Measurements from ENCODE around the gene ATP8A1.

Gene ATP8A1

GRCh38 chr4:42612898-42613297 lies 44.0 kb downstream of the ATP8A1 start:
- H4K20me1 ChIP-seq (ENCODE audit: insufficient read depth, low read length), result no peaks in the 10 kb centered on the region
- TF ChIP-seq EZH2phosphoT487 (IDR thresholded peaks at IDR 0.05; ENCODE audit: low read depth) (no peak), CTCF (IDR thresholded peaks at IDR 0.05; ENCODE audit: low read depth, low read length) (no peak)
- no peak overlapping the region for H3K4me3 ChIP-seq (ENCODE audit: low read length)
- H2AFZ ChIP-seq (ENCODE audit: low read depth, low read length), result no peak overlapping the region
- H3K27me3 ChIP-seq (ENCODE audit: low read depth, low read length), result no peaks in the 10 kb centered on the region
- no peak overlapping the region for H3K4me2 ChIP-seq (ENCODE audit: low read length)
- H3K79me2 ChIP-seq (ENCODE audit: low read length), result no peaks in the 10 kb centered on the region
- peaks cover 6% of the 10 kb centered on the region for H3K36me3 ChIP-seq (replicated peaks; ENCODE audit: low read depth, low read length)
- H3K4me1 ChIP-seq (ENCODE audit: low read length), result no peaks in the 10 kb centered on the region
- no peaks in the 10 kb centered on the region for H3K9me3 ChIP-seq (ENCODE audit: insufficient read depth, low read length)
- no peak overlapping the region for H3K9ac ChIP-seq (ENCODE audit: low read length)
- H3K27ac ChIP-seq (ENCODE audit: low read length), result no peak overlapping the region

GRCh38 chr4:42610941-42611340 lies 46.0 kb downstream of the ATP8A1 start:
- Histone ChIP-seq H2AFZ (ENCODE audit: low read depth, low read length) (no peak overlapping the region), H3K9me3 (ENCODE audit: insufficient read depth, low read length) (no peaks in the 10 kb centered on the region), H3K27me3 (ENCODE audit: low read depth, low read length) (no peaks in the 10 kb centered on the region), H3K27ac (ENCODE audit: low read length) (no peak overlapping the region), H3K36me3 (replicated peaks; ENCODE audit: low read depth, low read length) (peaks cover 9% of the 10 kb centered on the region), H3K4me1 (ENCODE audit: low read length) (no peaks in the 10 kb centered on the region), H3K79me2 (ENCODE audit: low read length) (no peaks in the 10 kb centered on the region), H3K4me2 (ENCODE audit: low read length) (no peak overlapping the region), H4K20me1 (ENCODE audit: insufficient read depth, low read length) (no peaks in the 10 kb centered on the region), H3K4me3 (ENCODE audit: low read length) (no peak overlapping the region), H3K9ac (ENCODE audit: low read length) (no peak overlapping the region)
- TF ChIP-seq CTCF (IDR thresholded peaks at IDR 0.05; ENCODE audit: low read depth, low read length) (no peak), EZH2phosphoT487 (IDR thresholded peaks at IDR 0.05; ENCODE audit: low read depth) (no peak)

- no peaks in the 10 kb centered on the region for H3K79me2 ChIP-seq (ENCODE audit: low read length)
- H3K9ac ChIP-seq (ENCODE audit: low read length), result no peak overlapping the region
- no peaks in the 10 kb centered on the region for H3K27me3 ChIP-seq (ENCODE audit: low read depth, low read length)
- H3K27ac ChIP-seq (ENCODE audit: low read length), result no peak overlapping the region
- no peak overlapping the region for H3K4me3 ChIP-seq (ENCODE audit: low read length)
- peaks cover 9% of the 10 kb centered on the region for H3K36me3 ChIP-seq (replicated peaks; ENCODE audit: low read depth, low read length)
- no peak for TF ChIP-seq EZH2phosphoT487 (IDR thresholded peaks at IDR 0.05; ENCODE audit: low read depth)
- no peak overlapping the region for H3K4me2 ChIP-seq (ENCODE audit: low read length)
- H3K9me3 ChIP-seq (ENCODE audit: insufficient read depth, low read length), result no peaks in the 10 kb centered on the region
- no peaks in the 10 kb centered on the region for H3K4me1 ChIP-seq (ENCODE audit: low read length)
- H2AFZ ChIP-seq (ENCODE audit: low read depth, low read length), result no peak overlapping the region
- H4K20me1 ChIP-seq (ENCODE audit: insufficient read depth, low read length), result no peaks in the 10 kb centered on the region
These were observed 47.9 kb downstream of the ATP8A1 start for GRCh38 chr4:42609051-42609450.

GRCh38 chr4:42608551-42608950 lies 48.4 kb downstream of the ATP8A1 start:
- Histone ChIP-seq H4K20me1 (ENCODE audit: insufficient read depth, low read length) (no peaks in the 10 kb centered on the region), H3K27me3 (ENCODE audit: low read depth, low read length) (no peaks in the 10 kb centered on the region), H3K79me2 (ENCODE audit: low read length) (no peaks in the 10 kb centered on the region), H3K4me2 (ENCODE audit: low read length) (no peak overlapping the region), H3K27ac (ENCODE audit: low read length) (no peak overlapping the region), H3K4me3 (ENCODE audit: low read length) (no peak overlapping the region), H2AFZ (ENCODE audit: low read depth, low read length) (no peak overlapping the region), H3K9ac (ENCODE audit: low read length) (no peak overlapping the region), H3K9me3 (ENCODE audit: insufficient read depth, low read length) (no peaks in the 10 kb centered on the region), H3K36me3 (replicated peaks; ENCODE audit: low read depth, low read length) (peaks cover 9% of the 10 kb centered on the region), H3K4me1 (ENCODE audit: low read length) (no peaks in the 10 kb centered on the region)
- no peak for TF ChIP-seq CTCF (IDR thresholded peaks at IDR 0.05; ENCODE audit: low read depth, low read length)

Measured in OCI-LY3 (cell line).